ENCODE results near the gene RBMS1. TPM values are rescaled to one million over a fixed set of nuclear protein-coding genes. Genes with fewer than 3 reads are reported as not detected.
A peak's percentile ranks its signal among the peaks of the same experiment; 100 is the strongest.

Gene RBMS1
- total and polyA plus RNA-seq, 2 of the 13 experiments (the other 11 are each of a cell fraction or from before 2014, with no cell fraction given) = 55.5 to 110 TPM

DNA sequence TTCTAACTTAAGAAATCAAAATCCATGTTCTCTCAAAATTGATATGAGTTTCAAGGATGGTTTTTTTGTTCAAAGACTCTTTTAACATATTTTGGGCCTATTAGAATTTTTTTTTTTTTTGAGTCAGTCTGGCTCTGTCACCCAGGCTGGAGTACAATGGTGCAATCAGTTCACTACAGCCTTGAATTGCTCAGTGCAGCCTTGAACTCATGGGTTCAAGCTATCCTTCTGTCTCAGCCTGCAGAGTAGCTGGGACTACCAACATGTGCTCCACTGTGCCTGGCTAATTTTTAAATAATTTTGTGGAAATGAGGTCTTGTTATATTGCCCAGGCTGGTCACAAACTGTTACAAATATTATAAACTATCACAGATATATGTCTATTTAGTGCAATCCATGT, 40.6 kb upstream of the RBMS1 start:
- ChIA-PET CTCF (ENCODE audit: low intra/inter-chr PET ratio, low total read pairs) (no interaction called here), POLR2A (no interaction called here)
- Histone ChIP-seq H3K79me2 (ENCODE audit: insufficient read depth, low read length) (no peaks in the 10 kb centered on the region), H3K9me3 (ENCODE audit: low read length) (no peaks in the 10 kb centered on the region), H3K27ac (ENCODE audit: extremely low read length, insufficient read depth, low read length) (no peak overlapping the region), H3K4me2 (ENCODE audit: low read depth, low read length) (no peak overlapping the region), H3K36me3 (replicated peaks in 1 of 2; ENCODE audit: control insufficient read depth in 1 of 2, insufficient read depth in 2 of 2, low read length in 2 of 2) (no peaks in the 10 kb centered on the region), H3K9ac (ENCODE audit: insufficient read depth, low read depth, low read length) (no peak overlapping the region), H2AFZ (ENCODE audit: low read length) (no peak overlapping the region), H3K27me3 (ENCODE audit: control insufficient read depth in 1 of 2, insufficient read depth in 2 of 2, low read length in 2 of 2) (no peaks in the 10 kb centered on the region), H4K20me1 (ENCODE audit: insufficient read depth, low read length) (no peaks in the 10 kb centered on the region), H3K4me3 (replicated peaks in 1 of 3; ENCODE audit: insufficient read depth in 1 of 3, low read depth in 2 of 3, low read length in 3 of 3) (no peak overlapping the region), H3K4me1 (ENCODE audit: insufficient read depth, low read length) (0 out of 2 replicates have a peak, but pooled peaks cover 4% of the 10 kb centered on the region)
- ATAC-seq (peak; percentile 54; the same call in 2 of the 3 replicates), DNase-seq (ENCODE audit: low spot score) (no peak), FAIRE-seq (no peak)
- intact Hi-C loops (cut with micrococcal nuclease; ENCODE audit: unreplicated experiment) = no loop called here
- TF ChIP-seq NONO (IDR thresholded peaks at IDR 0.05) = no peak
- no peak for TF ChIP-seq NONO (CRISPR knock-in tag; conservative IDR thresholded peaks at IDR 0.05)
- 0 out of 2 replicates have a peak, but pooled peaks have one; percentile 15 for TF ChIP-seq HNF4A (CRISPR knock-in tag; IDR thresholded peaks at IDR 0.05)
- TF ChIP-seq, protein P1, sequence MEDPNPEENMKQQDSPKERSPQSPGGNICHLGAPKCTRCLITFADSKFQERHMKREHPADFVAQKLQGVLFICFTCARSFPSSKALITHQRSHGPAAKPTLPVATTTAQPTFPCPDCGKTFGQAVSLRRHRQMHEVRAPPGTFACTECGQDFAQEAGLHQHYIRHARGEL (CRISPR knock-in tag; IDR thresholded peaks at IDR 0.05) = no peak
- no peak for TF ChIP-seq RAD21 (CRISPR knock-in tag; IDR thresholded peaks at IDR 0.05)
- no TSS peak for BruUV-seq (replicated peaks)
- in situ Hi-C loops (cut with HindIII; ENCODE audit: extremely low pct_ligation_motif_present, low pct_unique_long_range_greater_than_20kb) = no loop called here

DNA sequence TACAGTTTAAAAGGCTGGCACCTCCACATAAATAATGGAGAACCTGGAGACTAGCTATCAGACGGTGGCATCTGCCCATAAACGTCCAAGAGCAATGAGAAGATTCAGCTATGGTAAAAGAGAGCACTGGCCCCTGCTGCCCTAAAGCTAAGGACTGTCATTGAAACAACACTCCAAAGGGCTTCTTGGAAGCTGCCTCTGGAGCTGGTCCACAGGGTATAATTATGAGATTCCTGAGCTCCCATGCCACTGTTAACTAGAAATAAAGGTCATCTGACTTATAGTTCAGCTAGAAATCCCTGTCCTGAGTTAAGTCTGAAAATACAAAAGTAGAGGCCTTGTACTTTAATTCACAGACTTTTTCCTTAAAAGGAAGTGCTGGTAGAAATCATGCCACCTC, 39.9 kb upstream of the RBMS1 start:
- ATAC-seq (peak; percentile 24; the same call in 1 of the 3 replicates), FAIRE-seq (no peak), DNase-seq (ENCODE audit: low spot score) (no peak)
- in situ Hi-C loops (cut with HindIII; ENCODE audit: extremely low pct_ligation_motif_present, low pct_unique_long_range_greater_than_20kb) (no loop called here), intact Hi-C loops (cut with micrococcal nuclease; ENCODE audit: unreplicated experiment) (no loop called here)
- Histone ChIP-seq H3K4me1 (ENCODE audit: insufficient read depth, low read length) (no peaks in the 10 kb centered on the region), H3K79me2 (ENCODE audit: insufficient read depth, low read length) (no peaks in the 10 kb centered on the region), H3K27ac (ENCODE audit: extremely low read length, insufficient read depth, low read length) (no peak overlapping the region), H3K27me3 (ENCODE audit: control insufficient read depth in 1 of 2, insufficient read depth in 2 of 2, low read length in 2 of 2) (no peaks in the 10 kb centered on the region), H3K9ac (ENCODE audit: insufficient read depth, low read depth, low read length) (no peak overlapping the region), H4K20me1 (ENCODE audit: insufficient read depth, low read length) (no peaks in the 10 kb centered on the region), H3K4me3 (replicated peaks in 1 of 3; ENCODE audit: insufficient read depth in 1 of 3, low read depth in 2 of 3, low read length in 3 of 3) (no peak overlapping the region), H3K36me3 (replicated peaks in 1 of 2; ENCODE audit: control insufficient read depth in 1 of 2, insufficient read depth in 2 of 2, low read length in 2 of 2) (no peaks in the 10 kb centered on the region), H2AFZ (ENCODE audit: low read length) (no peak overlapping the region), H3K4me2 (ENCODE audit: low read depth, low read length) (no peak overlapping the region), H3K9me3 (ENCODE audit: low read length) (no peaks in the 10 kb centered on the region)
- ChIA-PET CTCF (ENCODE audit: low intra/inter-chr PET ratio, low total read pairs) (no interaction called here), POLR2A (no interaction called here)
- BruUV-seq (replicated peaks) = no TSS peak
- 18% methylated on average over 2 of the region's 2 CpGs for WGBS (ENCODE audit: low lambda C conversion rate)
- TF ChIP-seq, protein P2, sequence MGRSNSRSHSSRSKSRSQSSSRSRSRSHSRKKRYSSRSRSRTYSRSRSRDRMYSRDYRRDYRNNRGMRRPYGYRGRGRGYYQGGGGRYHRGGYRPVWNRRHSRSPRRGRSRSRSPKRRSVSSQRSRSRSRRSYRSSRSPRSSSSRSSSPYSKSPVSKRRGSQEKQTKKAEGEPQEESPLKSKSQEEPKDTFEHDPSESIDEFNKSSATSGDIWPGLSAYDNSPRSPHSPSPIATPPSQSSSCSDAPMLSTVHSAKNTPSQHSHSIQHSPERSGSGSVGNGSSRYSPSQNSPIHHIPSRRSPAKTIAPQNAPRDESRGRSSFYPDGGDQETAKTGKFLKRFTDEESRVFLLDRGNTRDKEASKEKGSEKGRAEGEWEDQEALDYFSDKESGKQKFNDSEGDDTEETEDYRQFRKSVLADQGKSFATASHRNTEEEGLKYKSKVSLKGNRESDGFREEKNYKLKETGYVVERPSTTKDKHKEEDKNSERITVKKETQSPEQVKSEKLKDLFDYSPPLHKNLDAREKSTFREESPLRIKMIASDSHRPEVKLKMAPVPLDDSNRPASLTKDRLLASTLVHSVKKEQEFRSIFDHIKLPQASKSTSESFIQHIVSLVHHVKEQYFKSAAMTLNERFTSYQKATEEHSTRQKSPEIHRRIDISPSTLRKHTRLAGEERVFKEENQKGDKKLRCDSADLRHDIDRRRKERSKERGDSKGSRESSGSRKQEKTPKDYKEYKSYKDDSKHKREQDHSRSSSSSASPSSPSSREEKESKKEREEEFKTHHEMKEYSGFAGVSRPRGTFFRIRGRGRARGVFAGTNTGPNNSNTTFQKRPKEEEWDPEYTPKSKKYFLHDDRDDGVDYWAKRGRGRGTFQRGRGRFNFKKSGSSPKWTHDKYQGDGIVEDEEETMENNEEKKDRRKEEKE (IDR thresholded peaks at IDR 0.05) = no peak
- TF ChIP-seq, protein P3, sequence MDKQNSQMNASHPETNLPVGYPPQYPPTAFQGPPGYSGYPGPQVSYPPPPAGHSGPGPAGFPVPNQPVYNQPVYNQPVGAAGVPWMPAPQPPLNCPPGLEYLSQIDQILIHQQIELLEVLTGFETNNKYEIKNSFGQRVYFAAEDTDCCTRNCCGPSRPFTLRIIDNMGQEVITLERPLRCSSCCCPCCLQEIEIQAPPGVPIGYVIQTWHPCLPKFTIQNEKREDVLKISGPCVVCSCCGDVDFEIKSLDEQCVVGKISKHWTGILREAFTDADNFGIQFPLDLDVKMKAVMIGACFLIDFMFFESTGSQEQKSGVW (CRISPR knock-in tag; IDR thresholded peaks at IDR 0.05; ENCODE audit: borderline replicate concordance) = no peak
- TF ChIP-seq RBM22 (optimal IDR thresholded peaks at IDR 0.05; ENCODE audit: low read length) = no peak
- TF ChIP-seq YY1 (IDR thresholded peaks at IDR 0.05; ENCODE audit: insufficient read depth, insufficient replicate concordance, low read depth, low read length) = no peak
- no peak for TF ChIP-seq ZNF598 (CRISPR knock-in tag; IDR thresholded peaks at IDR 0.05; ENCODE audit: borderline replicate concordance)
- TF ChIP-seq ZNF709 (CRISPR knock-in tag; IDR thresholded peaks at IDR 0.05) = no peak
- TF ChIP-seq, protein P4, sequence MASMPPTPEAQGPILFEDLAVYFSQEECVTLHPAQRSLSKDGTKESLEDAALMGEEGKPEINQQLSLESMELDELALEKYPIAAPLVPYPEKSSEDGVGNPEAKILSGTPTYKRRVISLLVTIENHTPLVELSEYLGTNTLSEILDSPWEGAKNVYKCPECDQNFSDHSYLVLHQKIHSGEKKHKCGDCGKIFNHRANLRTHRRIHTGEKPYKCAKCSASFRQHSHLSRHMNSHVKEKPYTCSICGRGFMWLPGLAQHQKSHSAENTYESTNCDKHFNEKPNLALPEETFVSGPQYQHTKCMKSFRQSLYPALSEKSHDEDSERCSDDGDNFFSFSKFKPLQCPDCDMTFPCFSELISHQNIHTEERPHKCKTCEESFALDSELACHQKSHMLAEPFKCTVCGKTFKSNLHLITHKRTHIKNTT (CRISPR knock-in tag; IDR thresholded peaks at IDR 0.05) = no peak
- no peak for TF ChIP-seq ZNF101 (CRISPR knock-in tag; IDR thresholded peaks at IDR 0.05; ENCODE audit: borderline replicate concordance, low read depth)
- no peak for TF ChIP-seq SOX6 (IDR thresholded peaks at IDR 0.05)
- TF ChIP-seq SOX6 (CRISPR knock-in tag; IDR thresholded peaks at IDR 0.05) = no peak

Data from HepG2 (cell line).